ENCODE results near the gene STIP1. TPM values are rescaled to one million over a fixed set of nuclear protein-coding genes. Genes with fewer than 3 reads are reported as not detected.
A peak's percentile ranks its signal among the peaks of the same experiment; 100 is the strongest.

The STIP1 gene
- total and polyA plus RNA-seq, 10 donors = 30.1 to 111 (median 68.7) TPM

DNA sequence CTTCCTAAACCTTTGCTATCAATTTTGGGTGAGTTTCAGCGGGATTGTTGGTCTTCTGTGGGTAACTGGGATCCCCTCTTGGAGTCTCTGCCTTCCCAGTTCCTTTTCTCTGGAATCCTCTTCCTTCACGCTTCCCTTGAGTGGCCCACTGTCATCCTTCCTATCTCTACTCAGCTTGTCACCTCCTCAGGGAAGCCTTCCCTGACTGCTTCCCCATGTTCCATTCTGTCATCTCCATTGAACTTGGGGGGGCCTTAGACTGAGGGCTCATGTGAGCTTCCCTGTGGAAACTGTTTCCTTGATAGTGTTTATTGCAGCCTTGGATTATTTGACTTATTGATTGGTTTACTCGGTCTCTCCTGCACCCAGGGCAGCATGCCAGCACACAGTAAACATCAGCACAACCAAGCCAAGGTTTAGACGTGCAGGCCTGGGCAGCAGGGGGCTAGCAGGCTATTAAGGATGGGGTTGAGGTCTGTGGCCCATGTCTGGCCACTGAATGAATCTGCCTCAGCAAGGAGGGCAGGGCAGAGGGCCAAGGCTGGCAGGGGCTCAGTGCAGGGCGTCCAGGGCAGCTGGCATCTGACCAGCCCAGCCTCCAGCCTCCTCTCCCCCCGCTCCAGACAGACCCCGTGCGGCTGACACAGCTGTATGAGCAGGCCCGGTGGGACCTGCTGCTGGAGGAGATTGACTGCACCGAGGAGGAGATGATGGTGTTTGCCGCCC lies 32.8 kb downstream of the STIP1 start:
- DNase-seq = no peak
- H3K27me3 ChIP-seq (replicated peaks in 1 of 7) = no peaks in the 10 kb centered on the region
- no peaks in the 10 kb centered on the region for H3K9me3 ChIP-seq
- peaks cover 0 to 100% (median 72%) of the 10 kb centered on the region in 6 donors for H3K36me3 ChIP-seq
- H3K4me1 ChIP-seq = peaks cover 0 to 67% (median 16%) of the 10 kb centered on the region in 6 donors
- peak overlapping the region in 2 of 8 donors; percentile 25 to 35 for H3K27ac ChIP-seq
- intact Hi-C loops (cut with DNase I; ENCODE audit: low total_unique reads) = no loop called here
- no peak overlapping the region for H3K4me3 ChIP-seq
- 86 to 95% (median 92%) methylated on average over 5 to 11 of the region's 11 CpGs for WGBS, 5 donors
- no peak for TF ChIP-seq CTCF (IDR thresholded peaks at IDR 0.05 in 8 of 11, conservative IDR thresholded peaks at IDR 0.05 in 3 of 11)
- no peak for TF ChIP-seq POLR2A (IDR thresholded peaks at IDR 0.05)
- peak; percentile 9 to 75 (median 38) for TF ChIP-seq POLR2AphosphoS5 (IDR thresholded peaks at IDR 0.05)

- no peak overlapping the region for H3K4me3 ChIP-seq
- no peak for TF ChIP-seq POLR2A (IDR thresholded peaks at IDR 0.05)
- TF ChIP-seq POLR2AphosphoS5 (IDR thresholded peaks at IDR 0.05) = peak in 1 of 3 donors; percentile 65
- TF ChIP-seq CTCF (IDR thresholded peaks at IDR 0.05 in 8 of 11, conservative IDR thresholded peaks at IDR 0.05 in 3 of 11) = no peak
- H3K36me3 ChIP-seq = peaks cover 0 to 100% (median 70%) of the 10 kb centered on the region in 6 donors
- no peaks in the 10 kb centered on the region for H3K27me3 ChIP-seq (replicated peaks in 1 of 7)
- peaks cover 0 to 67% (median 18%) of the 10 kb centered on the region in 6 donors for H3K4me1 ChIP-seq
- WGBS, 5 donors = 86 to 96% (median 91%) methylated on average over 2 to 7 of the region's 7 CpGs
- DNase-seq = no peak
- peak overlapping the region in 2 of 8 donors; percentile 25 to 35 for H3K27ac ChIP-seq
- intact Hi-C loops (cut with DNase I; ENCODE audit: low total_unique reads) = no loop called here
- no peaks in the 10 kb centered on the region for H3K9me3 ChIP-seq
Measured at GRCh38 chr11:64219354-64219684, 33.3 kb downstream of the STIP1 start.

GRCh38 chr11:64219755-64220154 lies 33.8 kb downstream of the STIP1 start:
- 87 to 91% (median 89%) methylated on average over 6 to 10 of the region's 10 CpGs for WGBS, 5 donors
- intact Hi-C loops (cut with DNase I; ENCODE audit: low total_unique reads) = no loop called here
- DNase-seq = no peak
- no peaks in the 10 kb centered on the region for H3K9me3 ChIP-seq
- no peaks in the 10 kb centered on the region for H3K27me3 ChIP-seq (replicated peaks in 1 of 7)
- TF ChIP-seq CTCF (IDR thresholded peaks at IDR 0.05 in 8 of 11, conservative IDR thresholded peaks at IDR 0.05 in 3 of 11) (no peak), POLR2AphosphoS5 (IDR thresholded peaks at IDR 0.05) (no peak), POLR2A (IDR thresholded peaks at IDR 0.05) (no peak)
- H3K36me3 ChIP-seq = peaks cover 0 to 100% (median 68%) of the 10 kb centered on the region in 6 donors
- H3K4me3 ChIP-seq = no peak overlapping the region
- H3K4me1 ChIP-seq = peaks cover 0 to 67% (median 22%) of the 10 kb centered on the region in 6 donors
- peak overlapping the region in 2 of 8 donors; percentile 11 to 25 for H3K27ac ChIP-seq

- Histone ChIP-seq H3K27ac (peak overlapping the region in 2 of 8 donors; percentile 11 to 24), H3K36me3 (peaks cover 0 to 96% (median 65%) of the 10 kb centered on the region in 6 donors), H3K4me3 (no peak overlapping the region), H3K27me3 (replicated peaks in 1 of 7) (no peaks in the 10 kb centered on the region), H3K9me3 (no peaks in the 10 kb centered on the region), H3K4me1 (peaks cover 4 to 67% (median 27%) of the 10 kb centered on the region in 6 donors)
- 92 to 98% (median 93%) methylated on average over 5 to 17 of the region's 17 CpGs for WGBS, 5 donors
- no peak for DNase-seq
- intact Hi-C loops (cut with DNase I; ENCODE audit: low total_unique reads) = no loop called here
- TF ChIP-seq POLR2AphosphoS5 (IDR thresholded peaks at IDR 0.05) (peak in 1 of 3 donors; percentile 60), POLR2A (IDR thresholded peaks at IDR 0.05) (no peak)
Measured at GRCh38 chr11:64220271-64220670, 34.3 kb downstream of the STIP1 start.
